HCEC 1CT (cell line): Measurements from ENCODE around the gene UFSP1.
"Not testable (repeated sequence)": the region's sequence is repeated elsewhere in the genome, so short reads cannot be mapped to it uniquely, and the experiment has no call there.

ENCODE experiments used
- DNase-seq: peaks from one replicate; pipeline ENCODE4 v3.0.0-alpha.2; 2017

Gene UFSP1

DNA sequence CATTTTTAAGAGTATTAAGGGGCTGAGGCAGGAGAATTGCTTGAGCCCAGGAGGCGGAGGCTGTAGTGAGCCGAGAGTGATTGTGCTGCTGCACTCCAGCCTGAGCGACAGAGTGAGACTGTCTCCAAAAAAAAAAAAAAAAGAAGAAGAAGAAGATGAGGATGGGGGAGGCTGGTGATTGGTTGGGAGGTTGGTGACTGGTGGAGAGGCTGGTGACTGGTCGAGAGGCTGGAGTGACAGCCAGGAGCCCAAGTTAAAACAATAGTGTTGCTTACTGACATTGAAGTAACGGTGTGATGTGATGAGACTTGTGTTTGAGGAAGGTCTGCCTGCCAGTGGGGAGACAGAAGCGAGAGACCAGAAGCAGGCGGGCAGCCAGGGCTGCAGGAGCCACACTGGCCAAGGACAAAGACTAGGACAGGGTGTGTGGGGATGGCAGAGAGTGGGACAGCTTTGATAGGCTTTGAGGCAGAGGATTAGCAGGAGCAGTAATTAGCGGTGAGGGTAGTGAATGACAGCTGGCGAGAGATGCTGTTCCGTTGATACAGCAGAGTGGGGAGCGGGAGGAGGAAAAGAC is 9.7 kb downstream of the UFSP1 start:
- DNase-seq: no peak

GRCh38 chr7:100878685-100879084 is 10.8 kb downstream of the UFSP1 start:
- no peak for DNase-seq

DNA sequence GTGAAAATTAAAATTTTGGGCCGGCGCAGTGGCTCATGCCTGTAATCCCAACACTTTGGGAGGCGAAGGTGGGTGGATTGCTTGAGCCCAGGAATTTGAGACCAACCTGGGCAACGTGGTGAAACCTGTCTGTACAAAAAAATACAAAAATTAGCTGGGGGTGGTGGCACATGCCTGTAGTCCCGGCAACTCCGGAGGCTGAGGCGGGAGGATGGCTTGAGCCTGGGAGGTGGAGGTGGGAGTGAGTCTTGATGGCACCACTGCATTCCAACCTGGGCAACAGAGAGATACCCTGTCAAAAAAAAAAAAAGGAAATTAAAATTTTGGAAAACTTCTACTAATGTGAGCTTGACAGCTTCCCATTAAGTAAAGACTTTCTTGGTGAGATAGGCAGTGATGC is 11.5 kb downstream of the UFSP1 start:
- no peak for DNase-seq

GRCh38 chr7:100875356-100875751 is 14.2 kb downstream of the UFSP1 start:
- no peak for DNase-seq

GRCh38 chr7:100874577-100875355 is 14.7 kb downstream of the UFSP1 start, which contains the start of gene SRRT:
Gene SRRT, plus strand, starts transcription at chr7:100875103. Its CDS starts 488 bp downstream, at chr7:100875591.
- peak; percentile 98 for DNase-seq

DNA sequence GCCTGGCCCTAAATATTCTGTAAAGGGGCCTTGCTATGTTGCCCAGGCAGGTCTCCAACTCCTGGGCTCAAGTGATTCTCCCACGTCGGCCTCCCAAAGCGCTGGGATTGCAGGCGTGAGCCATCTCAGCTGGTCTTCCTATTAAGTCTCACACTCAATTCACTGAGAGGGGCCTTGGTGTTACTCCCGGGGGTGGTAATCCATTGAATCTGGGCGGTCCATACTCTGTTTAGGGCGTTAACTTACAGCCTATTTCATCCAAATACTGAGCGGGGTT is 15.3 kb downstream of the UFSP1 start:
- no peak for DNase-seq

DNA sequence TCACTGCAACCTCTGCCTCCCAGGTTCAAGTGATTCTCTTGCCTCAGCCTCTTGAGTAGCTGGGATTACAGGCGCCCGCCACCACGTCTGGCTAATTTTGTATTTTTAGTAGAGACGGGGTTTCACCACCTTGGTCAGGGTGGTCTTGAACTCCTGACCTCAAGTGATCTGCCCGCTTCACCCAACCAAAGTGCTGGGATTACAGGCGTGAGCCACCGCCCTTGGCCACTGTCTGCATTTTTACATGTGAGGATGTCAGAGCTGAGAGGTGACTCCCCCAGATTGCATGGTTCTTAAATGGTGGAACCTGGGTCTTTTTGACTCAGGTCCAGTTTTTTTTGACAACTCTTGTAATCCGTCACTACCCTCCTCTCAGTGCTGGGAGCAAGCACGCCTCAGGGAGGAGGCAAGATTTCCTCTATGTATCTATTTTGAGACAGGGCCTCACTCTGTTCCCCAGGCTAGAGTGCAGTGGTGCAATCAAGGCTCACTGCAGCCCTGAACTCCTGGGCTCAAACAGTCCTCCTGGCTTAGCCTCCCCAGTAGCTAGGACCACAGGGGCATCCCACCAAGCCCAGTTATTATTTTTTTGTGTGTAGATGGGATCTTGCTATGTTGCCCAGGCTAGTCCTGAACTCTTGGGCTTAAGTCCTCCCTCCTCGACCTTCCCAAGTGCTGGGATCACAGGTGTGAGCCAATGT is 15.8 kb downstream of the UFSP1 start:
- DNase-seq: no peak

DNA sequence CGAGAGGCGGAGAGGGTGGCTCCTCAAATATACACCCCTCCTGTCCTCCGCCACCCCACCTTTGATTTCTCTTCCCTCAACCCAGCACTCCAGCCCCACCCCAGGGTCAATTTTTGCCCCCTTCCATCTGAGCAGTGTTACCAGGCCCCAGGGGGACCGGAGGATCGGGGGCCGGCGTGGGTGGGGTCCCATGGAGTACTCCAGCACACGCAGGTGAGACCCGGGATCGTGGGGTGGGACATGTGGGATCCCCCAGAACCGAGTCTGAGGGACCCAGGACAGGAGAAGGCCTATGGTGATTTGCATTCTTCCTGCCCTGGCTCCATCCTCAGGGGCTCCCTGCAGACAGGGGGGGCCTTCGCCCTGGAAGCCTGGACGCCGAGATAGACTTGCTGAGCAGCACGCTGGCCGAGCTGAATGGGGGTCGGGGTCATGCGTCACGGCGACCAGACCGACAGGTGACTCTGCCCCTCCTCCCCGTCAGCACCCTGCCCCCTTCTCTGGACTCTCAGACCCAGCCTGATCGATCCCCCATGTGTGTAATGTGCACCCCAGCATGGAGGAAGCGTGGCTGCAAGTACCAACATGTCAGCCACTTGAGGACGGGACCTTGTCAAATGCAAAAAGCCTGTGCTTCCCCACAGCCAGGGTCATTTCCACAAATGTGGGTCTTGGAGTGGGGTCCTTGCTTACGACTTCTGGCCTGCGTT is 21.6 kb downstream of the UFSP1 start:
- no peak for DNase-seq

- DNase-seq: peak; percentile 89
Measured at GRCh38 chr7:100867040-100867775, 22.3 kb downstream of the UFSP1 start, which contains the start of gene TRIP6. Gene TRIP6, plus strand, starts transcription at chr7:100867387. Its CDS starts 111 bp downstream, at chr7:100867498.

- DNase-seq: no peak
Measured at GRCh38 chr7:100866729-100867039, 22.8 kb downstream of the UFSP1 start.

- no peak for DNase-seq
Measured at GRCh38 chr7:100865938-100866728, 23.4 kb downstream of the UFSP1 start.

GRCh38 chr7:100865372-100865911 is 24.1 kb downstream of the UFSP1 start:
- DNase-seq: no peak

- DNase-seq: no peak
Measured at GRCh38 chr7:100864263-100864845, 25.2 kb downstream of the UFSP1 start.

- DNase-seq: no peak
Measured at GRCh38 chr7:100863406-100863950, 26.0 kb downstream of the UFSP1 start.

DNA sequence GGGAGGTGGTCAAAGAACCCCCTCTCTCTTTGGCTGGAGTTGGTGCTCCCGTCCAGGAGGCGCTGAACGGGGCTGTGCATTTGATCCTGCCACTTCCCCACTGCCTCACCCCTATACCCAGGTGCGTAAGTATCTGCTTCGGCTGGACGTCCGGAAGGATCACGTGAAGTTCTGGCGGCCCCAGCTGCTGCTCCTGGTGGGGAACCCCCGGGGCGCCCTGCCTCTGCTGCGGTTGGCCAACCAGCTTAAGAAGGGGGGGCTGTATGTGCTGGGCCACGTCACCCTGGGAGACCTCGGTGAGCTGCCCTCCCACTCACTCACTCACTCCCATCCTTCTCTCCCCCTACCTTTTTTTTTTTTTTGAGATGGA is 27.9 kb downstream of the UFSP1 start:
- no peak for DNase-seq

GRCh38 chr7:100860702-100861615 is 28.6 kb downstream of the UFSP1 start:
- DNase-seq: no peak

- DNase-seq: no peak
Measured at GRCh38 chr7:100859856-100860255, 29.7 kb downstream of the UFSP1 start.

- no peak for DNase-seq
Measured at GRCh38 chr7:100856871-100857282, 32.6 kb downstream of the UFSP1 start.

GRCh38 chr7:100855515-100855914 is 34.0 kb downstream of the UFSP1 start:
- DNase-seq: no peak

GRCh38 chr7:100854899-100855298 is 34.6 kb downstream of the UFSP1 start:
- DNase-seq: not testable (repeated sequence)
